ENCODE data around the gene DGKI. TPM values are rescaled to one million over a fixed set of nuclear protein-coding genes. Genes with fewer than 3 reads are reported as not detected.

DGKI gene
- total RNA-seq, 3 donors from 2014 or later (not counting 1 experiment from before 2014, with no cell fraction given), result 0.53 TPM; not detected in 2

- no peaks in the 10 kb centered on the region for H3K27me3 ChIP-seq (ENCODE audit: control insufficient read depth, insufficient read depth, low read length)
- TF ChIP-seq, protein P1, sequence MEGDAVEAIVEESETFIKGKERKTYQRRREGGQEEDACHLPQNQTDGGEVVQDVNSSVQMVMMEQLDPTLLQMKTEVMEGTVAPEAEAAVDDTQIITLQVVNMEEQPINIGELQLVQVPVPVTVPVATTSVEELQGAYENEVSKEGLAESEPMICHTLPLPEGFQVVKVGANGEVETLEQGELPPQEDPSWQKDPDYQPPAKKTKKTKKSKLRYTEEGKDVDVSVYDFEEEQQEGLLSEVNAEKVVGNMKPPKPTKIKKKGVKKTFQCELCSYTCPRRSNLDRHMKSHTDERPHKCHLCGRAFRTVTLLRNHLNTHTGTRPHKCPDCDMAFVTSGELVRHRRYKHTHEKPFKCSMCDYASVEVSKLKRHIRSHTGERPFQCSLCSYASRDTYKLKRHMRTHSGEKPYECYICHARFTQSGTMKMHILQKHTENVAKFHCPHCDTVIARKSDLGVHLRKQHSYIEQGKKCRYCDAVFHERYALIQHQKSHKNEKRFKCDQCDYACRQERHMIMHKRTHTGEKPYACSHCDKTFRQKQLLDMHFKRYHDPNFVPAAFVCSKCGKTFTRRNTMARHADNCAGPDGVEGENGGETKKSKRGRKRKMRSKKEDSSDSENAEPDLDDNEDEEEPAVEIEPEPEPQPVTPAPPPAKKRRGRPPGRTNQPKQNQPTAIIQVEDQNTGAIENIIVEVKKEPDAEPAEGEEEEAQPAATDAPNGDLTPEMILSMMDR (IDR thresholded peaks at IDR 0.05), result no peak
- no peaks in the 10 kb centered on the region for H3K4me1 ChIP-seq (ENCODE audit: control insufficient read depth, insufficient read depth, low read length)
- intact Hi-C loops (cut with micrococcal nuclease), result no loop called here
- Mint-ChIP-seq H3K4me3 (no peak overlapping the region), H3K9me3 (no peaks in the 10 kb centered on the region), H3K36me3 (peaks cover 10% of the 10 kb centered on the region), H3K27me3 (ENCODE audit: low read depth in 2 of 2) (no peaks in the 10 kb centered on the region), H3K4me1 (peaks cover 0 to 6% of the 10 kb centered on the region in 2 donors), H3K27ac (no peak overlapping the region)
- H3K36me3 ChIP-seq (ENCODE audit: control insufficient read depth, insufficient read depth, low read length), result peaks cover 23% of the 10 kb centered on the region
- no peak overlapping the region for H3K4me3 ChIP-seq (ENCODE audit: low read length)
- 94% methylated on average over 7 of the region's 7 CpGs for WGBS (ENCODE audit: insufficient coverage)
- no peak for DNase-seq
- no peak for ATAC-seq
- H3K9me3 ChIP-seq (ENCODE audit: control insufficient read depth, insufficient read depth, low read length), result no peaks in the 10 kb centered on the region
- H3K27ac ChIP-seq (ENCODE audit: low read length), result no peak overlapping the region
These were observed 24.6 kb upstream of the DGKI start for GRCh38 chr7:137871170-137871915.

- DNase-seq (no peak), ATAC-seq (no peak)
- Histone ChIP-seq H3K27me3 (ENCODE audit: control insufficient read depth, insufficient read depth, low read length) (no peaks in the 10 kb centered on the region), H3K27ac (ENCODE audit: low read length) (no peak overlapping the region), H3K4me1 (ENCODE audit: control insufficient read depth, insufficient read depth, low read length) (no peaks in the 10 kb centered on the region), H3K9me3 (ENCODE audit: control insufficient read depth, insufficient read depth, low read length) (no peaks in the 10 kb centered on the region), H3K36me3 (ENCODE audit: control insufficient read depth, insufficient read depth, low read length) (peaks cover 24% of the 10 kb centered on the region), H3K4me3 (ENCODE audit: low read length) (no peak overlapping the region)
- Mint-ChIP-seq H3K4me3 (no peak overlapping the region), H3K27ac (no peak overlapping the region), H3K4me1 (peaks cover 0 to 6% of the 10 kb centered on the region in 2 donors), H3K9me3 (no peaks in the 10 kb centered on the region), H3K27me3 (ENCODE audit: low read depth in 2 of 2) (no peaks in the 10 kb centered on the region), H3K36me3 (peaks cover 16% of the 10 kb centered on the region)
- TF ChIP-seq, protein P1 (IDR thresholded peaks at IDR 0.05), result no peak
- intact Hi-C loops (cut with micrococcal nuclease), result no loop called here
These were observed 23.9 kb upstream of the DGKI start for GRCh38 chr7:137870684-137871083.

DNA sequence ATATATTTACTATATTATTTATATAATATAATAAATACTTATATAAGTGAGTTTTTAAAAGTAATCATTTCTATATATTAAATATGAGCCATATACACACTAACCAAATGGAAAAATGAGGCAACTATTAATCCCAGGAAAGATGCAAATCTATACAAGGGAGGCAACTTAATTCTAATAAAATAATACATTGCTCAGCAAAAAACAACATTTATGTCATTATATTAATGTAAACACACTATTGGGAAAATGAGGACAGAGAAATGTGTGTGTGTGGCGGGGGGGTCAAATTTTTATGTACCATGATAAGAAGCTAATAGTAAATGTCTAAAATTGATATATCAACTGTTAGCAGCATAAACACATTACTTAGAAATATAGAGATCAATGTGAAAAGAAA, 23.3 kb upstream of the DGKI start:
- Mint-ChIP-seq H3K36me3 (peaks cover 22% of the 10 kb centered on the region), H3K27ac (no peak overlapping the region), H3K27me3 (ENCODE audit: low read depth in 2 of 2) (no peaks in the 10 kb centered on the region), H3K4me3 (no peak overlapping the region), H3K4me1 (peaks cover 0 to 6% of the 10 kb centered on the region in 2 donors), H3K9me3 (no peaks in the 10 kb centered on the region)
- no CpG with 5 or more reads among the region's 1 CpG for WGBS (ENCODE audit: insufficient coverage)
- TF ChIP-seq, protein P1 (IDR thresholded peaks at IDR 0.05), result no peak
- Histone ChIP-seq H3K4me3 (ENCODE audit: low read length) (no peak overlapping the region), H3K9me3 (ENCODE audit: control insufficient read depth, insufficient read depth, low read length) (no peaks in the 10 kb centered on the region), H3K36me3 (ENCODE audit: control insufficient read depth, insufficient read depth, low read length) (peaks cover 25% of the 10 kb centered on the region), H3K4me1 (ENCODE audit: control insufficient read depth, insufficient read depth, low read length) (no peaks in the 10 kb centered on the region), H3K27me3 (ENCODE audit: control insufficient read depth, insufficient read depth, low read length) (no peaks in the 10 kb centered on the region), H3K27ac (ENCODE audit: low read length) (no peak overlapping the region)
- intact Hi-C loops (cut with micrococcal nuclease), result no loop called here
- ATAC-seq (no peak), DNase-seq (no peak)

DNA sequence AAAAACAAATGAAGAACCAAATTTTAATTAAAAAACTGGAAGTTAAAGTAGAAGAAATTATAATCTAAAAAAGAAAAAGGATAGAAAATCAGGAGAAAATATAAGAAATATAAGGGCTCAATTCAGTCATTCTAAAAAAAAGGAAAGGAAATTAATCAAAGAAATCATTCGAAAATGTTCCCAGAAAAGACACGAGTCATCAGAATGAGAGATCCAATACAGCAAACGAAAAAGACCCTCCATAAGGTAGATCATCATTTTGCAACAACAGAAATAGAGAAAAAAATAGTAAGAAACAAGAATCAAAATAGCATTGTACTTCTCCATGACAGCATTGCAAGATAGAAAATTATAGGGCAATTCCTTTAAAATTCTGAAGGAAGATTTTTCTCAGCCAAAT, 22.5 kb upstream of the DGKI start:
- TF ChIP-seq, protein P1 (IDR thresholded peaks at IDR 0.05), result no peak
- no peak overlapping the region for H3K27ac ChIP-seq (ENCODE audit: low read length)
- peaks cover 0 to 6% of the 10 kb centered on the region in 2 donors for H3K4me1 Mint-ChIP-seq
- H3K9me3 ChIP-seq (ENCODE audit: control insufficient read depth, insufficient read depth, low read length), result no peaks in the 10 kb centered on the region
- peaks cover 18% of the 10 kb centered on the region for H3K36me3 Mint-ChIP-seq
- no CpG with 5 or more reads among the region's 3 CpGs for WGBS (ENCODE audit: insufficient coverage)
- H3K4me3 ChIP-seq (ENCODE audit: low read length), result no peak overlapping the region
- H3K9me3 Mint-ChIP-seq, result no peaks in the 10 kb centered on the region
- H3K27ac Mint-ChIP-seq, result no peak overlapping the region
- H3K27me3 ChIP-seq (ENCODE audit: control insufficient read depth, insufficient read depth, low read length), result no peaks in the 10 kb centered on the region
- no peaks in the 10 kb centered on the region for H3K4me1 ChIP-seq (ENCODE audit: control insufficient read depth, insufficient read depth, low read length)
- peaks cover 20% of the 10 kb centered on the region for H3K36me3 ChIP-seq (ENCODE audit: control insufficient read depth, insufficient read depth, low read length)
- no peak overlapping the region for H3K4me3 Mint-ChIP-seq
- no peaks in the 10 kb centered on the region for H3K27me3 Mint-ChIP-seq (ENCODE audit: low read depth in 2 of 2)
- DNase-seq, result no peak
- no peak for ATAC-seq
- intact Hi-C loops (cut with micrococcal nuclease), result no loop called here

All from natural killer cell (primary cell).